HG02938 (cell line): Measurements from ENCODE around the gene HGD.

Experiments
- ATAC-seq: cut with Tn5 transposase; IDR thresholded peaks from one replicate; pipeline ENCODE4 v1.9.1; 2021; ENCODE audit warnings: mild to moderate bottlenecking, moderate library complexity; ENCODE audit not compliant: unreplicated experiment

HGD gene

DNA sequence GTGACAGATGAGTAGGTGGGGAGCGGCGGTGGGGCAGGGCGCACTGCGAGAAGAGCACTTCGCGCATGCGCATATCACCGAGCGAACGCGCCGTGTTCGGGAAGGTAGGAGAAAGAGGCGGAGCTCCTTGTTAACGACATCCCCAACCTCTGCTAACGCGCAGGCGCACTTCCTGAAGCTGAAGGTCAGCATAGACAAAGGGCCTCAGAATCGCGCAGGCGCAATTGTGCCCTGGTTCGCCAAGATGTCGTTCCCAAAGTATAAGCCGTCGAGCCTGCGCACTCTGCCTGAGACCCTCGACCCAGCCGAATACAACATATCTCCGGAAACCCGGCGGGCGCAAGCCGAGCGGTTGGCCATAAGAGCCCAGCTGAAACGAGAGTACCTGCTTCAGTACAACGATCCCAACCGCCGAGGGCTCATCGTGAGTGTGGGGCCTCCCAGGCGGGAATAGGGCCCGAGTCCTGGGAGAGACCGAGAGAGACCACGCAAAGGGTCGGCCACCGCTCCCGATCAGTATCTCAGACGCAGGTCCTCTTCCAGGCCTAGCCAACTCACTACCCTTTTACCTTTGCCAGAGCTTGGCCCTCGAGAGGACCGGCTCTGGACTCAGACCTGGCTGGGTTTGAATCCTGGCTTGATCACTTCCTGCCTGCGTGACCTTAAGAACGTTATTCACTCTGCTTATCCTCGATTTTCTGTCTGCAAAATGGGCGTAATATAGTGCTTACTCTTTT, 85.8 kb downstream of the HGD start, which contains the start of gene NDUFB4:
TSS of gene NDUFB4 (plus strand) at position 221 of the 737 bp plus-strand sequence. CDS start at position 245, 24 bp downstream.
- peak; percentile 94 for ATAC-seq

DNA sequence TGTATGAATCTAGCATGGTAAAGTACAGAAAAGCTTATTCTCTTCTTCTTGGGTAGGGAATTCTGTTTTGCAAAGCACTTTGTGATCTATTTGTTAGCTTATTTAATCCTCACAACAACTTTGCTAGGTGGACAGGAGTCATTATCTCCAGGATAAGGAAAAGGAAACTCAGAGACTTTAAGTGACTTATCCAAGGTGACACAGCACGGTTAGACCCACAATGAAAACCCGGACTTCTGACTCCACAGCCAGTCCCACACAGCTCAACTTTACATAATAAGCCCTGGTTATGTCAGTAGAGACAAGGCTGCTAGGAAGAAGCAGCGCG, 86.3 kb downstream of the HGD start:
- no peak for ATAC-seq

DNA sequence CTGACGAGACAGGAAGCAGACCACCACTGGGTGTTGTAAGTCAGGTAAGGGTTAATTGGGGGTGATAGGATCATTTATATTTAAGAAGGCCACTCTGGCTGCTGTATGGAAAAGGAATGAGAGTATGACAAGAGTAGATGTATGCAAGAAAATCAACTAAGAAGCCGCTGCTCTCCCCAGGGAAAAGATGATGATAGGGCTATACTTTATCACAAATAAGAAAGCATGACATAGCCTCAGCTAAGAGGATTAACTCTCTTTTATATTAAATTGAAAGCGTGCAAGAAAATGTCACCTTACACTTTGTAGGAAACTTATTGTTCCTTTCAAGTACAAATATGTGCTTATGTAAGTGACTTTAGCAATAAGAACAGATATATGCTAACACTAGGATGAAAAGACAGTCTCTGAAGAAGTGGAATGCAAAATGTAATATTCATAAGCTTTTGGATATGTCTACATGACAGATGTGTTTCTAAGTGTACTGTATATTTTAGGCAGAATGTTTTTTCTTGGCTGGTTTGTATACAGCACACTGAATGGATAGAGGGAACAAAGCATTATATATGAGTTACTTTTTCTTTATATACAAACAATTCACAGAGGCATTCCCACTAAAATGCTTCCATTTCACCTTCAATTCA, 94.6 kb downstream of the HGD start:
- no peak for ATAC-seq
